SK-N-MC (cell line): ENCODE results near the gene STK33.

ENCODE experiments used
- EZH2 ChIP-seq: fragments of 200-600 bp; sonication (generic); IDR thresholded peaks from one replicate; pipeline ENCODE4 v1.6.1; 2017; ENCODE audit warnings: antibody characterized with exemption
- FOXP2 ChIP-seq: optimal IDR thresholded peaks from 2 replicates; pipeline ENCODE3; 2011; ENCODE audit warnings: mild to moderate bottlenecking, moderate library complexity; ENCODE audit not compliant: insufficient read depth; ENCODE audit errors: extremely low read length, control extremely low read depth
- POLR2AphosphoS5 ChIP-seq: IDR thresholded peaks from 2 replicates; pipeline ENCODE4 v1.6.1; 2012; ENCODE audit warnings: mild to moderate bottlenecking, low read depth, low read length, borderline replicate concordance

GRCh38 chr11:8501836-8502235 lies 92.2 kb downstream of the STK33 start:
- no peak for TF ChIP-seq POLR2AphosphoS5
- no peak for TF ChIP-seq EZH2
- TF ChIP-seq FOXP2: no peak
